ENCODE results near the gene NUSAP1.
"Not testable (repeated sequence)": the region's sequence is repeated elsewhere in the genome, so short reads cannot be mapped to it uniquely, and the experiment has no call there.

Gene NUSAP1

DNA sequence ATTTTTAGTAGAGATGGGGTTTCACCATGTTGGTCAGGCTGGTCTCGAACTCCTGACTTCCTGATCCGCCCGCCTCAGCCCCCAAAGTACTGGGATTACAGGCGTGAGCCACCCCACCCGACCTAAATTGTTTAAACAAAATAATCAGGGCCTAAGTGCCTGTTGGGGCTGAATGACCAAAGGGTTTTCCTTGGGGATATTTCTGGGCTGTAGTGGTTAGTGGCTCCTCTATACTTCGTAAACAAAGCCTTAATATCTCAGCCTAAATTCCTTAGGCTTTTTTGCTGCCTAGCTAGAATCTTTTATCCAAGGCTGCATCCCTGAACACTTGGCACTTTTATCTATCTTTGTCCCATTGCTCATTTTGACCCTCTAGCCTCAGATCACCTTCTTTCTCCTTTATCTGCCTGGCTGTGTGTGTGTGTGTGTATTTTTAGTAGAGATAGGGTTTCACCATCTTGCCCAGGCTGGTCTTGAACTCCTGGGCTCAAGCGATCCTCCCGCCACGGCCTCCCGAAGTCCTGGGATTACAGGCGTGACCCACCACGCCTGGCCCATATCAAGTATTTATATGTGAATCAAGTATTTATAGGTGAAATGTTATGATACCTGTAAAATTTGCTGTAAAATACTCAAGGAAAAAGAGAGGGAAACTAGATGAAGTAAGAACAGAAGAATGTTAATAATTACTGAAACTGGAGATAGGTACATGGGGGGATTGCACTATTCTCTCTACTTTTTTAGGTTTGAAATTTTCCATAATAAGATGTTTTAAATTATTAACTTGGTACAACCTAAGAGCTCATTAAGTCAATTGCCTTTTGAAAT is 1.8 kb downstream of the NUSAP1 start:
- no peak for DNase-seq

DNA sequence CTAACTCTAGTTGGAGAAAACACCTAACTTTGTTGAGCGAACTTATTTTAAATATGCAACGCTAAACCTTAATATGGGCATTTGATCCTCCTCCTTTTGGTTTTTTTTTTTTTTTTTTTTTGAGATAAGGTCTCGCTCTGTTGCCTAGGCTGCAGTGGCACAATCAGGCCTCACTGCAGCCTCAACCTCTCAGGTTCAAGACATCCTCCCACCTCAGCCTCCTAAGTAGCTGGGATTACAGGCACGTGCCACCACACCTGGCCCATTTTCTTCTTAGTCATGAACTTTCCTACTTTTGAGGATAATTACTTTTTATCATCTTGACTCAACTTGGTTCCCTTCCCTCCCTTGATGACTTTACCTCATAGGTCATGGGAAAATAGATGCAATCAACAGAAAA is 3.9 kb downstream of the NUSAP1 start:
- no peak for DNase-seq

DNA sequence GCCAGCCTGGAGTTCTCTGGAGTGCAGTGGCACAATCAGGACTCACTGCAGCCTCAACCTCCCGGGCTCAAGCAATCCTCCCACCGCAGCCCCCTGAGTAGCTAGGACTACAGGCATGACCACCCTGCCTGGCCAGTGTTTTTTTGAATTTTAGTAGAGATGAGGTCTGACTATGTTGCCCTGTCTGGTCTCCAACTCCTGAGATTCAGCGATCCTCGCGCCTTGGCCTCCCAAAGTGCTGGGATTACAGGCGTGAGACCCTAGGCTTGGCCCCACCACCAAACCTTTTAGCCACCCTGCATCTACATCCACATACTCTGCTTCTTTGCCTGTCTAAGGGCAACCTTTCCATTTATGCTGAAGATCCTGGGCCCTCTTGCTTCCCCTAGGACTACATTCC is 4.4 kb downstream of the NUSAP1 start:
- DNase-seq, result no peak

DNA sequence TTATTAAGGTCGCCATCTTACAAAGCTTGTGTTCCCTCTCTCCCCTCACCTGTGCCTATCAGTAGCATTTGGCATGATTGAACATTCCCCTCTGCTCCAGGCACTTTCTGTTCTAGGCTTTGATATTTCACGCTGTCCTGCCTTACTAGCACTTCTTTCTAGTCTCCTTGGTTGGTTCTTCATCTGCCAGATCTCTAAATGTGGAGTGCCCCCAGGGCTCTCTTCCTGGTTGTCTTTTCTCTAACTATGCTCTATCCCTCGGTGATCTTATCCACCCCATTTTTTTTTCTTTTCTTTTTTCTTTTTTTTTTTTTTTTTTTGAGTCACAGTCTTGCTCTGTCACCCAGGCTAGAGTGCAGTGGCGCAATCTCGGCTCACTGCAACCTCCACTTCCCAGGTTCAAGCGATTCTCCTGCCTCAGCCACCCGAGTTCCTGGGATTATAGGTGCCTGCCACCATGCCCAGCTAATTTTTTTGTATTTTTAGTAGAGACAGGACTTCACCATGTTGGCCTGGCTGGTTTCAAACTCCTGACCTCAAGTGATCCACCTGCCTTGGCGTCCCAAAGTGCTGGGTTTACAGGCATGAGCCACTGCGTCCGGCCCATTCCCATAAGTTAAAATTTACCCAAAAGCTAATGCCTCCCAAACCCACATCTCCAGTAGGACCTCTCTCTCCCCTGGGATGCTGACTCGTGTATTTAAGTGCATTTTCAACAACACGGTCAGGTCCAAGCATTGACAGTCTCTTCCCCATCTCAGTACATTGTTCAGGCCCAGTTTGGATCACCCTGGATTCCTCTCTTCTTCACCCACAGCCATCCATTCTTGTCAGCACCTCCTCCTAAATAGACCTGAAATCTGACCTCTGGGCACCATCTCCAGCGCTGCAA is 5.2 kb downstream of the NUSAP1 start:
- no peak for DNase-seq

DNA sequence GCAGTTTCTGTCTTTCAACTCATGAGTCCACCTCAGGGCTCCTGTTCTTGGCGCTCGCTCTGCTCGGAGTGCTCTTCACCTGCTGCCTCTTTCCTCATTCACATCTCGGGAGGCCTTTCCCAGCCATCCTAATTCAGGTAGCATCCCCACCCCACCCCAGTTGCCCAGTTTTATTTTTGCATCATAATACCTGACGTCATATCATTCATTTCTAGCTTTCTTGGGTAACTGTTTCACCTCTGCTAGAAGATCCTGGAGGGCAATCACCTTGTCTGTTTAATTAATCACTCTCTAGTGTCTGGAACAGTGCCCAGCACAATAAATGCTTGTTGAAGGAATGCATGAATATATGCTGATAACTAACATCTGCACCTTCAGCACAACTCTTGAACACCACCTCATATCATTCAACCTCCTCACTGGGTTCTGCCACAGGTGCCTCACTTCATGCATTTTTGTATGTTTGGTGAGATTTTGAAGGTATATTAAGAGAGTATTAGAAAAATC is 7.6 kb downstream of the NUSAP1 start:
- DNase-seq, result no peak

DNA sequence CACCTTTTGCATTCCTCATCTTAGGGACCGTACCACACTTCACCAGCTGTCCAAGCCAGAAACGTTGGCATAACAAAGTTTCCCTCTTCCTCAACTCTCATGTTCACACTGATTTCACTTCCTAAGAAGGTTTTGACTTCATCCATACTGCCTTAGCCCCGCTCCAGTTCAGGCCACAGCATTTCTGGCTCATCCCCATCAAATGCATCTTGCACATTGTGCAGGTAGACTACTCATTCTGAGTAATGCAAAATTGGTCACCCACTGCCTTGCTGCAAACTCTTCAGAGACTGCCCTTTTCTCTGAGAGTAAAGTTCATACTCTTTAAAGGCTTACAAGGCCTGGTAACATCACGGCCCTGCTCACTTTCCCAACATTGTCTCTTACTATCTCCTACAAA is 8.8 kb downstream of the NUSAP1 start:
- no peak for DNase-seq

DNA sequence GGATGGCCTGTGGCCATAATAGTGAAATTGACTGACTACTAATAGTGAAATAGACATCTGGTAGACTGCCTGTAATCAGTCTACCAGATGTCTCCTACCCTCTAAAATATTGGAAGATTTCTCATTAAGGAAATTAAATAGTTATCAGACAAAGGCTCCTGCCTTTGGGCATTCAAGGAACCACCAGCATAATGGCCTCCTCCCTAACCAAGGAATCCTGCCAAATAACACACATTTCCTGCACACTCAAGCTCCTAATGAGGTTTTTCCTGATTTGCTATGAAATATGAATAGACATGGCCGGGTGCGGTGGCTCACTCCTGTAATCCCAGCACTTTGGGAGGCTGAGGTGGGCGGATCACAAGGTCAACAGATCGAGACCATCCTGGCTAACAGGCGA is 14.6 kb downstream of the NUSAP1 start:
- DNase-seq, result no peak

DNA sequence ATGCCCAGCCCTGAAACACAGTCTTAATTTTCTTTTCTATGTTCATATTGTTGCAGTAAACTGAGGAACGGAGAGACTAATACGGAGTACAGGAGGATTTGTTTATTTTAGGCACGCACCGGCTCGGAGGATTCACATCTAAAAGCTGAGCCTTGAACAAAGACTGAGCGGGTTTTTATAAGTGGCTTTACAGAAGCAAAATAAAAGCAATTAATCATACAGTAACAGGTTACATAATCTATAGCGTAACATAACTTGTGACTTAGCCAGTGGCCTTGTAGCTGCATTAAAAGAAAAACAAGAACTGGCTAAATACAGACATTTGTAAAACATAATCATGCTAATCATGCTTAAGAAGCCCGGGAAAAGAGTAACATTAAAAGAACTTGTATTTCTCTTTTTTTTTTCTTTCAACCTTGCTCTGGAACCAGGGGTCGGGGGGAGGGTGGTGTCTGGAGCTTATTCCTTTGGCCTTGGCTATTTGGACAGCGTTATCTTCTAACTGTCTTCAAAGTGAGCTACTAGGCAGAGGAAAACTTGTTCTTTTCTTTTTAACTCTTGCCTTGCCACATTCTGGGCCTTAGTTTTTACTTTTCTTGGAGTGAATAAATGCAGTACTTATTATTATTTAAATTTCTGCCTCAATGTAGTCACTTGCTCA is 17.5 kb downstream of the NUSAP1 start:
- DNase-seq, result no peak

DNA sequence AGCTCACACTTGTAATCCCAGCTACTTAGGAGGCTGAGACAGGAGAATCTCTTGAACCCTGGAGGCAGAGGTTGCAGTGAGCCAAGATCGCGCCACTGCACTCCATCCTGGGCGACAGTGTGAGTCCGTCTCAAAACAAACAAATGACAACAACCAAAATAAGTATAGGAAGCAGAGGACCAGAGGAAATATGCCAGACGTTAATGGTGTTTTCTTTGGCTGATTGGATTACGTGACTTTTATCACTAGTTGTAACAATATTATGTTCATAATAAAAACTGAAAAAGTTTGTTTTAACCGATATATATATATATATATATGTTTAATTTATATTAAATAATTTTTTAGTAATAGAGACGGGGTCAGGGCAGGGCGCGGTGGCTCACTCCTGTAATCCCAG is 21.7 kb downstream of the NUSAP1 start:
- no peak for DNase-seq

DNA sequence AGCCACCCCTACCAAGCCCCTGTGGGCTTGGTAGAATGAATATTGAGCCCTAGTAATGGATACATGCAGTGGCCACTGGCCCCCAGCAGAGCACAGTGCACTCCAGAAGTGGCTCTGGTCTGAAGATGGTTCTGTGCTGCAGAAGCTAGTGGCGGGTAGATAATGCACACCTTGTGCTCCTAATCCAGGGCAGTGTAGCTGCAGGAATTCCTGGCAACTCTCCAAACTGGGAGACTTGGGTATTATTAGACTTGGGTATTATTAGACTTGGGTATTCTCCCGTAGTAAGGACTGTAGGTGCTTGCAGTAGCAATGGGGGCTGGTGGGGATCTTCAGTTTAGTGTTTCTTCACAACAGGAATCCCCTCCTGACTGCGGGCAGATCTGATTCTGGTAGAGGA is 34.7 kb downstream of the NUSAP1 start:
- no peak for DNase-seq

DNA sequence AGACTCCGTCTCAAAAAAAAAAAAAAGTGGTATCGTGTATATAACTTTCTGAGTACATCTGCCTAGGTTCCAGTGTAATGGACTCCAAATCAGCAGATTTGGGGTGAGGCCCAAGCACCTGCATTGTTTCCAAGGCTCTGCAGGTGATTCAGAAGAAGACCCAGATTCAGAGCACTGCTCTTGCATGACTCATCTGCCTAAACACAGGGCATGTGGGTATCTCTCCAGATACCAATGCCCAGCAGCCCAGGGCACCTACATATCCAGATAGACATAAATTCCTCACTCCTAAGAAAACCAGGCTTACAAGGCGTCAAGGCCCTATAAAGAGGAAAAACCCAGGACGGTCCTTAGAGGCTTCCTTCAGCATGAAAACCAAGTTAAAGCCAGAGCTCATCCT is 45.3 kb downstream of the NUSAP1 start:
- DNase-seq, result no peak

DNA sequence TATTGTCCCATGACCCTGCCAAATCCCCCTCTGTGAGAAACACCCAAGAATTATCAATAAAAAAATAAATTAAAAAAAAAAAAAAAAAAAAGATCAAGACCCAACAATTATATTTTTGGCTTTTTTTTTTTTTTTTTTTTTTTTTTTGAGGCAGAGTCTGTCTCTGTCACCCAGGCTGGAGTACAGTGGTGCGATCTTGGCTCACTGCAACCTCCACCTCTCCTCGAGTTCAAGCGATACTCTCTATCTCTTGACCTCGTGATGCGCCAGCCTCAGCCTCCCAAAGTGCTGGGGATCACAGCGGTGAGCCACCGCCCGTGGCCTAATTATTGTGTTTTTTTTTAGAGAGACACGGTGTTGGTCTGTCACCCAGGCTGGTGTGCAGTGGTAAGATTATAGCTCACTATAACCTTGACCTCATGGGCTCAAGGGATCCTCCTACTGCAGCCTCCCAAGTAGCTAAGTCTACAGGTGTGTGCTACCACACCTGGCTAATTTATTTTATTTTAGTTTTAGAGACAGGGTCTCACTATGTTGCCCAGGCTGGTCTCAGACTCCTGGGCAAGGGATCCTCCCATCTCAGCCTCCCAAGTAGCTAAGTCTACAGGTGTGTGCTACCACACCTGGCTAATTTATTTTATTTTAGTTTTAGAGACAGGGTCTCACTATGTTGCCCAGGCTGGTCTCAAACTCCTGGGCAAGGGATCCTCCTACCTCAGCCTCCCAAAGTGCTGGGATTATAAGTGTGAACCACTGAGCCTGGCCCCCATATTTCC is 51.5 kb downstream of the NUSAP1 start:
- DNase-seq, result not testable (repeated sequence)

DNA sequence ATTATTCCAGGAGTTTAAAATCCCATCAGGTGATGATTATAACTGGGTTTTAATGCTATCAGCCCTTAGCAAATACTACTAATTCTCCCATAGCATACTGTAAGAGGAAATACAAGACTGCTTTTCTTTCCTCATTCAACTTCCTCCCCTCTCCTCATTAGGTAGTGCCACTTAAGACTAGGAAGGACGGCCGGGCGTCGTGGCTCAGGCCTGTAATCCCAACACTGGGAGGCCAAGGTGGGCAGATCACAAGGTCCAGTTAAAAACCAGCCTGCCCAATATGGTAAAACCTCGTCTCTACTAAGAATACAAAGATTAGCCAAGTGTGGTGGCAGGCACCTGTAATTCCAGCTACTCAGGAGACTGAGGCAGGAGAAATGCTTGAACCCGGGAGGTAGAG is 55.0 kb downstream of the NUSAP1 start:
- no peak for DNase-seq

DNA sequence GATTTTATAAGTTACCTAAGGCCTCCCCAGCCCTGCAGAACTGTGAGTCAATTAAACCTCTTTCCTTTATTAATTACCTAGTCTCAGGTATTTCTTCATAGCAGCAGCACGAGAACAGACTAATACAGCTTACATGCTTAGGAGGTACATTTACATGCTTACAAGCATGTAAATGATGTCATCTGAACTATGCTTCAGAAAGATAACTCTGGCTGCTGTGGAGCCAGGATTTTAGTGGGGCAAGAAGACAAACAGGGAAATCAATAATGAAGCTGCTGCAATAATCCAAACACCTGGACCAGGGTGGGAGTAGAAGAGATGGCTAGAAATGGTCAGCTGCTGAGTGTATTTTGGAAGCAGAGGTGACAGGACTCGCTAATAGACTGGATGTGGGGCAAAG is 60.0 kb downstream of the NUSAP1 start:
- DNase-seq, result no peak

DNA sequence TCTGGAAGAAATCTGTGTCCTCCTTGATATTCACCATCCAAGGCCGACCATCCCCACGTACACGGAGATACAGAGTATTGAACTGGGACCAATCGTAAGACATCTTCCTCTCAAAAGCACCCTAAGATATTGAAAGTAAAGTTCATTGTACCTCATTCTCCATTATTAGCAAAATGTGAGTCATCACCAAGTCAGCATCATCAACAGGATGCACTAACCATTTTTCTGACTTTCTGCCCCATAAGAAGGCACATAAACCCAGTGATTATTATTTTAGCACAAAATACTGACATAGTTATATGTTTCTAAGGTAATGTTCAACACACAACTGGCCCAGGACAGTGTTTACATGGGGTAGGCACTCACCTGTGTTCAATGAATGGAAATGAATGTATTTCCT is 62.2 kb downstream of the NUSAP1 start:
- DNase-seq, result no peak

DNA sequence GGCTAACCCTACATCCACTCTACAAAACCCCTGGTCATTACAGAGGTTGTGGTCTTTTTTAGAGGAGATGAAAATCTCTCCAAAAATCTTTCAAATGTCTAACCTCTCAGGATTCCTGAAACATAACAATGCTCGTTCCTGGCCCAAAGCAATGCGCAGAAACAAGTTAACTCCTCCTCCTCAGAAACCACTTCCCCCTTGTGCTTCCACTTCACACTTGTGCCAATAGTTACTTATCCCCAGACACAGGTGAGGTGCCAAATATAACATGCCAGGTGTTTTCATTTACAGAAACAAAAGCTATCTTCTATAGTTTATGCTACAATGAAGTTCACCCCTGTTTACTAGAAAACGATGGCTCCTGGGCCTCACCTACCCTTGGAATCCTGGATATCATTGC is 63.4 kb downstream of the NUSAP1 start:
- DNase-seq, result no peak

DNA sequence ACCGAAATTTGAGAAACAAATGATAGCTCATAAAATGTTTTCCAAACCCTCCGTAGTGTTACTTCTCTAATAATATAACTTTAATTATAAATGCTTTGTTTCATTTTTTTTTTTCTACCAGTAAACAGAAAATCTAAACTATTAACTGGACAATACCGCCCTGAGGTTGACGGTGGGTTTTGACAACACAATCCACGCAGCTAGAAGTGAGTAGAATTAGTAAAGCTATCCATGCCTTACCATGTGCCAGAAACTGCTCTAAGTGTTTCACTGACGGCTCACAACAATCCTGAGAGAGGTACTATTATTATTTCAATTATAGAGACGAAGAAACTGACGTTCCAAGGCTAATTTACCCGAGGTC is 69.2 kb downstream of the NUSAP1 start:
- DNase-seq, result no peak

DNA sequence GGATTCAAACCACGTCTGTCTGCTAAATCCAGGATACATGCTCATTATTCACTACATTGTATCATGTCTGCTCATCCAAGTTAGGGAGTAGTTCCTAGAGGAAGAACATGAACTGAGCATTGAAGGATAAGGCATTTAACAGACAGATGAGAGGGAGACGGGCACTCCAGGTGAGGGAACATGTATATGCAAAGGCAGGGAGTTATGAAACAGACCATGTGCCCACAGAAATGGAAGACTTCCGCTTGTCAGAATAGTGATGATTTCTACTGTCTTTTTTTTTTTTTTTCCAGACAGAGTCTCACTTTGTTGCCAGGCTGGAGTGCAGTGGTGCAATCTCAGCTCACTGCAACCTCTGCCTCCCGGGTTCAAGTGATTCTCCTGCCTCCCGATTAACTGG is 74.7 kb downstream of the NUSAP1 start:
- DNase-seq, result no peak

DNA sequence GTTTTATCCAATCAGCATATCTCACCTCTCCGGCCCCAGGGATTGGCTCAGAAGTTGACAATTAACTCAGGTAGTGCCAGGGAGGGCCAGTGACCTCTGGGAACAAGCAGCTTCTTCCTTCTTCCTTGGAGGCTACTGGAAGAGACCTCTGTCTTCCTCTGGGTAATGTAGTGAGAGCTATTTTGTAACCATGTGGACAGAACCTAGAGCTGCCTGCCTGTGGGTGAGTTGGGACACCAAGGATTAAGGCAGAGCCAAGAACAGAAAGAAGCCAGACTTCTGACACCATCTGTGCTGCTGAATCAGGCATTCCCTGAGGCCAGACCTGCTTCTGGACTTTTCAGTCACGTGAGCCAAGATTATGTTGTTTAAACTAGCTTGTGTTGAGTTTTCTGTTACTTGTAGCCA is 75.6 kb downstream of the NUSAP1 start:
- no peak for DNase-seq

DNA sequence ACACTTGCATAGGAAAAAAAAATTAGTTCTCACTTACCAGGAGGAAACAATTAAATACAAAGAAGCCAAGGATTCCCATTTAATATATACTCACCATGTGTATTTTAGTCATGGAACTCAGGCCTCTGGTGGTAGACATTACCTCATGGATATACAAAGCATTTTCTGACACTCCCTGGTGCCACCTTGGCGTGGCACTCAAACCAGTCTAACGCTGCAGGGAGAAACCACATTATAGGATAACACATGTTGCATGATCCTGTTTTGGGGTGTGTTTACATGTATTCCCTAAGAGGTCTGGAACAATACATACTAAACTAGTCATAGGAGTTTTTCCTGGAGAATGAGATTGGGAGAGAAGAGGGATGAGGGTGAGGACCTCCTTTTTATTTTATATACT is 78.3 kb downstream of the NUSAP1 start:
- DNase-seq, result no peak

DNA sequence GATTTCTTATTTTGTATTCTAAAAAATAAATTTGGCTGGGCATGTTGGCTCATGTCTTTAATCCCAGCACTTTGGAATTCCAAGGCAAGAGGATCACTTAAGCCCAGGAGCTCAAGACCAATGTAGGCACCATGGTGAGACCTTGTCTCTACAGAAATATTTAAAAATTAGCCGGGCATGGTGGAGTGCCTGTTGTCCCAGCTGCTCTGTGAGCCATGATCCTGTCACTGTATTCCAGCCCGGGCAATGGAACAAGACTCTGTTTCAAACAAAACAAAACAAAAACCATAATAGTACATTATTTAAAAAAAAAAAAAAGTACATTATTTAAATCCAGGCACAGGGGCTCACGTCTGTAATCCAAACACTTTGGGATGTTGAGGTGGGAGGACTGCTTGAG is 78.8 kb downstream of the NUSAP1 start:
- DNase-seq, result no peak

DNA sequence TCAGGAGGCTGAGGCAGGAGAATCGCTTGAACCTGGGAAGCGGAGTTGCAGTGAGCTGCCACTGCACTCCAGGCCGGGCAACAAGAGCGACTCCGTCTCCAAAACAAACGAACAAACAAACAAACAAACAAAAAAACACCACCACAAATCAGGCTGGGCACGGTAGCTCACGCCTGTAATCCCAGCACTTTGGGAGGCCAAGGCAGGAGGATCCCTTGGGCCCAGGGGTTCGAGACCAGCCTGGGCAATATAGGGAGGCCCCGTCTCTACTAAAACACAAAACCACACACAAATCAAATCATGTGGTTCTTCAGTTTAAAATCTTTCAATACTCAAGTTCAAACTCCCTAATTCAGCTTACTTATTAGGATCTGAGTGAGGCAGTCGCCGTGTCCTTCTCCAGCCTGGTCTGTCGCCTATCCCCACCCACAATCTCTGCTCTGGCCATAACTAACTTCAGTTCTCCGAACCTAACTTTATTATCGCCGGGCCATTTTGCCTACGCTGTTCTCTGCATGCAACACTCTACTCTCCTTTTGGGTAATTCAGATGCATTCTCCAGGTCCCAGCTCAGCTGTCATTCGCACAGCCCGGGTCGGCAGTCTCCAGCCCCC is 83.6 kb downstream of the NUSAP1 start:
- no peak for DNase-seq

Measured in activated T-cell treated with anti-CD3 and anti-CD28 coated beads, Interleukin-2, amount 50 U/mL, for 1 hour (primary cell).